Tibial artery (tissue), 4 donors: ENCODE data around the gene CELSR2.

Source experiments
- DNase-seq, 2 donors: peaks; one replicate each; pipeline ENCODE4 v3.0.0-alpha.2; 2019
- H3K27ac ChIP-seq, 2 donors: fragments of 200-600 bp; sonication (generic) in 1 of 2; 1 replicate in 1 of 2; 2 replicates in 1 of 2; pipeline ENCODE4 v1.5.1; 2018 to 2019; ENCODE audit warnings: mild to moderate bottlenecking in 1 of 2
- H3K27me3 ChIP-seq, 2 donors: fragments of 200-600 bp; sonication (generic) in 1 of 2; one replicate each; pipeline versions ENCODE4 v1.5.1 to v1.6.0; 2016 to 2019
- H3K36me3 ChIP-seq, 3 donors: fragments of 200-600 bp; sonication (generic) in 2 of 3; one replicate each; pipeline ENCODE4 v1.5.1; 2016 to 2019; ENCODE audit warnings: mild to moderate bottlenecking in 2 of 3
- H3K4me1 ChIP-seq, 4 donors: fragments of 200-600 bp; sonication (generic) in 2 of 4; 1 replicate in 3 of 4; 2 replicates in 1 of 4; pipeline ENCODE4 v1.5.1; 2016 to 2019
- H3K4me3 ChIP-seq, 2 donors: fragments of 200-600 bp; sonication (generic) in 1 of 2; 1 replicate in 1 of 2; 2 replicates in 1 of 2; pipeline ENCODE4 v1.5.1; 2018 to 2019; ENCODE audit warnings: mild to moderate bottlenecking in 2 of 2
- H3K9me3 ChIP-seq, 3 donors: fragments of 200-600 bp; sonication (generic) in 1 of 3; one replicate each; pipeline ENCODE4 v1.5.1; 2016 to 2019
- intact Hi-C: fragments of 100-400 bp; cut with DNase I; formaldehyde crosslinking; loops from one replicate; pipeline ENCODE4 v1.15.0; 2023; ENCODE audit warnings: low total_unique reads
- TF ChIP-seq, protein P1 (sequence below), 2 experiments: fragments of 200-600 bp in 1 of 2; fragments of 450-650 bp in 1 of 2; IDR thresholded peaks; one replicate each; pipeline ENCODE4 v1.5.1; 2017 to 2019; ENCODE audit warnings: antibody characterized with exemption in 2 of 2, mild to moderate bottlenecking in 1 of 2, moderate library complexity in 1 of 2

The CELSR2 gene

DNA sequence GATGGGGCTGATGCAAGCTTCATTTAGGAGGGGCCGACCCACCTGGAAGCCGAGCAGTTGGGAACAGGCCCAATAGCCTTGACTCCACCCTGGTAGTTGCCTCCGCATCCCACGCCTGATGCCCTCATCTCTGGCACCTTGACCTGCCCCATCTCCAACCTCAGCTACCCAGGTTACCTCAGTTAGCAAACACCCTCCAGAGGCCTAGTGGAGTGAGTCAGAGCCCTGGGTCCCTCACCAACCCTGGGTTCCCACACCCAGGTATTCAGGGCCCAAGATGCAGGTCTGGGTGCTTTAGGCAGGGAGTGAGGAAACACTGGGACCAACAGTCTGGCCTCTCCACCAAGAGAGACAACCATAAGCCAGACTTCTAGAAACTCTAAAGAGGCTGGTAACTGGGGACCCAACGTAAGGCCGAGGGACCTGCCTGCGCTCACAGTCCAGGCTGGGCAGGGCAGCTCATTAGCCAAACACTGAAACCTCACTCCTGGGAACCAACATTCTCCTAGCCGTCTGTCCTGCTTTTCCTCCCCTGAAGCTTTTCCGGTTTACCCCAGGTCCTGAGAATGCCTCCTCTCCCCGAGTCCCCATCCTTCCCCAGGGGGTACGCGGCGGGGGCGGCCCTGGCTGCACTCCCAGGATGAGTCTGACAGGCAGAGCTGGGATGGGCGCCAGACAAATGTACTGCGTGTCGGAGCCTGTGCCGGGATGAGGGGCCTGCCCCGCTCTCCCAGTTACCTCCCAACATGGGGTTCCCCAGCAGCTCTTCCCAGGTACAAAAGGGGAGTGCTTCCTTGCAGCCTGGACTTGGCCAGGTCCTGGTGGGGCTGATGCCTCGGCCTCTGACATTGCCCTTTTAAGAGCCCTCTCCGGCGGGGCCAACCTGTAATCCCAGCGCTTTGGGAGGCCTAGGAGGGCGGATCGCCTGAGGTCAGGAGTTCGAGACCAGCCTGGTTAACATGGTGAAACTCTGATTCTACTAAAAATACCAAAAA lies 8.9 kb upstream of the CELSR2 start:
- H3K27ac ChIP-seq = peak overlapping the region in 1 of 2 donors; percentile 9
- TF ChIP-seq, protein P1, sequence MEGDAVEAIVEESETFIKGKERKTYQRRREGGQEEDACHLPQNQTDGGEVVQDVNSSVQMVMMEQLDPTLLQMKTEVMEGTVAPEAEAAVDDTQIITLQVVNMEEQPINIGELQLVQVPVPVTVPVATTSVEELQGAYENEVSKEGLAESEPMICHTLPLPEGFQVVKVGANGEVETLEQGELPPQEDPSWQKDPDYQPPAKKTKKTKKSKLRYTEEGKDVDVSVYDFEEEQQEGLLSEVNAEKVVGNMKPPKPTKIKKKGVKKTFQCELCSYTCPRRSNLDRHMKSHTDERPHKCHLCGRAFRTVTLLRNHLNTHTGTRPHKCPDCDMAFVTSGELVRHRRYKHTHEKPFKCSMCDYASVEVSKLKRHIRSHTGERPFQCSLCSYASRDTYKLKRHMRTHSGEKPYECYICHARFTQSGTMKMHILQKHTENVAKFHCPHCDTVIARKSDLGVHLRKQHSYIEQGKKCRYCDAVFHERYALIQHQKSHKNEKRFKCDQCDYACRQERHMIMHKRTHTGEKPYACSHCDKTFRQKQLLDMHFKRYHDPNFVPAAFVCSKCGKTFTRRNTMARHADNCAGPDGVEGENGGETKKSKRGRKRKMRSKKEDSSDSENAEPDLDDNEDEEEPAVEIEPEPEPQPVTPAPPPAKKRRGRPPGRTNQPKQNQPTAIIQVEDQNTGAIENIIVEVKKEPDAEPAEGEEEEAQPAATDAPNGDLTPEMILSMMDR (IDR thresholded peaks at IDR 0.05) = no peak
- no peak for DNase-seq

DNA sequence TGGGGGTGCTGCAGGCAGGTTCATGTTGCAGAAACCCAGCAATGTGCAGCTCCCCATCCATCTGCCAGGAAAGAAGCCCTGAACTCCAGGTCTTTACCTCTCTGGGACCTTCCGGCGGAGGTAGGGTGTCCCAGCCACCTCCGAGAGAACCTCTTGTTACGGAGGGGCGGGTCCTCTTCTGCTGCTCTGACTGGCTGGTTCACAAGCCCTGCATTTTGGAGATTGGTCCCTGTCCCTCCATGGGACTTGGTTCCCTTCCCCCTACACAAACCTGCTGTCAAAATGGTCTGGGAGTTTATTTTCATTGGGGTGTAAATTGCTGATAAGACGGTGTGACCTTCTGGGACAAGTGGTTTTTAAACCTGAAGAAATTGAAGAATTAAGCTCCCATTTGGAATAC lies 8.0 kb upstream of the CELSR2 start:
- TF ChIP-seq, protein P1 (IDR thresholded peaks at IDR 0.05) = no peak
- no peak for DNase-seq
- no peak overlapping the region for H3K27ac ChIP-seq
- peaks cover 0 to 5% of the 10 kb centered on the region in 2 donors for H3K27me3 ChIP-seq
- H3K4me3 ChIP-seq = no peak overlapping the region
- peaks cover 0 to 31% (median 22%) of the 10 kb centered on the region in 4 donors for H3K4me1 ChIP-seq
- no peaks in the 10 kb centered on the region for H3K9me3 ChIP-seq
- intact Hi-C loops = no loop called here
- H3K36me3 ChIP-seq = peaks cover 21 to 31% (median 29%) of the 10 kb centered on the region in 3 donors

More for the DNA sequence above, 8.9 kb upstream of the CELSR2 start:
- Histone ChIP-seq H3K4me1 (peaks cover 0 to 31% (median 22%) of the 10 kb centered on the region in 4 donors), H3K9me3 (no peaks in the 10 kb centered on the region), H3K27me3 (peaks cover 0 to 2% of the 10 kb centered on the region in 2 donors), H3K4me3 (peak overlapping the region in 1 of 2 donors; percentile 18), H3K36me3 (peaks cover 30 to 40% (median 38%) of the 10 kb centered on the region in 3 donors)
- intact Hi-C loops = no loop called here

DNA sequence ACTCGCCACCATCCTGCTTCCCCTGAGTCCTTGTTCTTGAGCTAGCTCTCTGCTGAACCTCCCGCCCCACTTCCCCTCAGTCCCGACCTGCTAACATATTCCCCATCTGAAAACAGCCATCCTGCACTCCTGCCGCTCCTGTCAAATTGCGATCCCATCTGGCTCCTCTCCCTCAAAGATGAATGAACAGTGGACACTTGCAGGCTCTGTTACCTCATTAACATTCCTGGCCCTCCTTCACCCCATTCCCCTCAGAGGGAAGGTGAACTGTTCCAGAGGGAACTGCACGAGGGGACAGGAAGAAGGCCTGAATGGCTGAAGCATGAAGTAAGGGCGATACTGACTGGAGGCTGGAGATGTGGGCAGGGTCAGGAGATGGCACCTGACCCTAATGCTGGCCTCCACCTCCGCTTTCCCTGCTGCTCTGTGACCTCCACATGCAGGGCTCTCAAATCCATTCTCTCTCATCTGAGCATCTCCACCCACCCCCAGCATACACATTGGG lies 7.4 kb upstream of the CELSR2 start:
- Histone ChIP-seq H3K9me3 (no peaks in the 10 kb centered on the region), H3K27me3 (peaks cover 0 to 7% of the 10 kb centered on the region in 2 donors), H3K4me3 (no peak overlapping the region), H3K36me3 (peaks cover 15 to 26% (median 24%) of the 10 kb centered on the region in 3 donors), H3K4me1 (peaks cover 0 to 31% (median 22%) of the 10 kb centered on the region in 4 donors), H3K27ac (no peak overlapping the region)
- TF ChIP-seq, protein P1 (IDR thresholded peaks at IDR 0.05) = no peak
- intact Hi-C loops = no loop called here
- DNase-seq = no peak

DNA sequence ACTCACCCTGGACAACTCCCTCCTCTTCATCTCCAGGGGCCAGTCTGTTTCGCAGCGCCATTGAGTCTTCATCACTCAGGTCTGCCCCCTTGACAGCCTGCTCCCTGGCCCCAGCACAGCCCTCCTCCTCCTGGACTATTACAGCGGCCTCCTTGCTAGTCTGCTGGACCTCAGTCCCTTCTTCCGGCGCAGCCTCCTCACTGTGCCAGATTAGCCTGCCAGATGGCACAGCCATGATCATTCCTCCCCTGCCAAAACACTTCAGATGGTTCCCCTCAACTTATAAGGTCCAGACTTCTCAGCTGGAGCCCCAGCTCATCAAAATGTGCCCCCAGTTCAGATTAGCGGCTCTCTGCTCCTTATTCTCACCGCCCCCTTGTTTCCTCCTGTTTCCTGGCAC lies 7.0 kb upstream of the CELSR2 start:
- TF ChIP-seq, protein P1 (IDR thresholded peaks at IDR 0.05) = no peak
- H3K27ac ChIP-seq = no peak overlapping the region
- intact Hi-C loops = no loop called here
- DNase-seq = no peak
- peaks cover 10 to 21% (median 19%) of the 10 kb centered on the region in 3 donors for H3K36me3 ChIP-seq
- peaks cover 0 to 7% of the 10 kb centered on the region in 2 donors for H3K27me3 ChIP-seq
- H3K4me3 ChIP-seq = no peak overlapping the region
- H3K9me3 ChIP-seq = no peaks in the 10 kb centered on the region
- H3K4me1 ChIP-seq = peaks cover 0 to 31% (median 22%) of the 10 kb centered on the region in 4 donors

DNA sequence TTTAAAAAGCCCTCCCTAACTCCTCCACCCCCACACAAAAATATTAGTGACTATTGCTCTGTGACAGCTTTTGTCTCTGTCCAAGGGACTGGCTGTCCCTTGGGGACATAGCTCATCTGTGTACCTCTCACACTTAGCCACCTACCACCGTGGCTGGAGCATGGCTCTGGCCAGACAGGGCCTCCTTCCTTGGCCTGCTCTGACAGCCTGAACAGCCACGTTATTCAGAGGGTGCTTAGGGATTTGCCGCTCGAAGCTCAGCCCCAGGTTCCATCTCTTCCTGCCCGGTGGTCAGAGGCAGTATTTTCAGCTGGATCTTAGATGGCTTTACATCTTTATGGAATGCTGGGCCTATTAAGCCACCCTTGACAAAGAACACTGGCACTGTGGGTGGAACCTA lies 6.1 kb upstream of the CELSR2 start:
- no peak overlapping the region for H3K27ac ChIP-seq
- intact Hi-C loops = no loop called here
- peaks cover 0 to 31% (median 22%) of the 10 kb centered on the region in 4 donors for H3K4me1 ChIP-seq
- peaks cover 2 to 13% (median 11%) of the 10 kb centered on the region in 3 donors for H3K36me3 ChIP-seq
- TF ChIP-seq, protein P1 (IDR thresholded peaks at IDR 0.05) = no peak
- no peak overlapping the region for H3K4me3 ChIP-seq
- no peaks in the 10 kb centered on the region for H3K9me3 ChIP-seq
- DNase-seq = no peak
- H3K27me3 ChIP-seq = peaks cover 0 to 7% of the 10 kb centered on the region in 2 donors
